GM20000 (cell line): Measurements from ENCODE around the gene TP53TG5.

ENCODE experiments used
- DNase-seq: peaks from one replicate; pipeline ENCODE4 v3.0.0; 2012; ENCODE audit warnings: low spot score
- CTCF ChIP-seq: IDR thresholded peaks from 2 replicates; pipeline ENCODE4 v1.5.1; 2012; ENCODE audit warnings: mild to moderate bottlenecking, control low read depth; ENCODE audit errors: extremely low read depth, missing control alignments

The TP53TG5 gene

GRCh38 chr20:45372646-45373352 lies 5.3 kb downstream of the TP53TG5 start:
- no peak for TF ChIP-seq CTCF
- no peak for DNase-seq

GRCh38 chr20:45372241-45372640 lies 5.9 kb downstream of the TP53TG5 start:
- no peak for TF ChIP-seq CTCF
- no peak for DNase-seq

GRCh38 chr20:45370571-45371160 lies 7.5 kb downstream of the TP53TG5 start:
- DNase-seq = no peak
- no peak for TF ChIP-seq CTCF

- DNase-seq = peak; percentile 86
- no peak for TF ChIP-seq CTCF
These were observed 9.7 kb downstream of the TP53TG5 start for GRCh38 chr20:45368221-45368980.

- no peak for DNase-seq
- no peak for TF ChIP-seq CTCF
These were observed 11.0 kb downstream of the TP53TG5 start for GRCh38 chr20:45367126-45367525.

- no peak for DNase-seq
- no peak for TF ChIP-seq CTCF
These were observed 11.5 kb downstream of the TP53TG5 start for GRCh38 chr20:45366631-45367030.

GRCh38 chr20:45366192-45366591 lies 11.9 kb downstream of the TP53TG5 start:
- DNase-seq = no peak
- no peak for TF ChIP-seq CTCF
